ENCODE results near the gene TMEM80. TPM values are rescaled to one million over a fixed set of nuclear protein-coding genes. Genes with fewer than 3 reads are reported as not detected.

Gene TMEM80
- total and polyA plus RNA-seq, 7 donors = 7.9 to 41.5 (median 27.6) TPM

- Histone ChIP-seq H3K36me3 (peaks cover 0 to 3% (median 0%) of the 10 kb centered on the region in 4 donors), H3K27me3 (no peaks in the 10 kb centered on the region), H3K4me1 (peaks cover 0 to 17% (median 10%) of the 10 kb centered on the region in 4 donors), H3K27ac (peak overlapping the region; percentile 28 to 69 (median 63)), H3K4me3 (no peak overlapping the region), H3K9me3 (no peaks in the 10 kb centered on the region)
- intact Hi-C loops (cut with DNase I) = no loop called here
- DNase-seq = no peak
- peak in 1 of 4 donors; percentile 17 for TF ChIP-seq POLR2AphosphoS5 (IDR thresholded peaks at IDR 0.05)
- TF ChIP-seq POLR2A (IDR thresholded peaks at IDR 0.05) = no peak
- no peak for TF ChIP-seq EP300 (IDR thresholded peaks at IDR 0.05)
- WGBS, 2 donors = 86 to 91% methylated on average over 15 of the region's 15 CpGs
These were observed 30.4 kb upstream of the TMEM80 start for GRCh38 chr11:665062-665703.

DNA sequence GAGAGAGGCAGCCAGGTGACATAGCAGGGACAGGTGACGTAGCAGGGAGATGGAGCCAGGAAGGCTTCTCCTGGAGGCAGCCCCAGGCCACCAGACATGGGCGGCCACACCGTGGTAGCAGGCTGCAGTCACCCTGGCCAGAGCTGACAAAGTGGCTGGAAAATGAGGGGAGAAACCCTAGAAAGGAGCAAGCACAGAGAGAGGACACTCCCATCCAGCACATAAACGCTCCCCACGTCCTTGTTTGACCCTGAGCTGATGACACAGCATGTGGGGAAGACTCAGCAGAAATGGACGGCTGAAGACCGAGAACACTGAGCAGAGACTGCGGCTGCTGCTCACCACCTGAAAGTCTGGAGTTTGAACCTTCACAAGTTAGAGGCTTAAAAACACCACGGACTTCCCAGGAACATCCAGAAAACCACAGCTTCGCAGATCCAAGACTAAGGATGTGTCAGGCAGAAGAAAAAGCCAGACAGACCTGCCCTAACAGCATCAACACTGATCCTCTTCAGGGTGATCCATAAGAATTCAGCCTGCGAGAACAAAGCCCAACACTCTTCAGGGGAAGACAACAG, 29.8 kb upstream of the TMEM80 start:
- H3K27ac ChIP-seq = peak overlapping the region; percentile 28 to 69 (median 63)
- intact Hi-C loops (cut with DNase I) = no loop called here
- H3K4me3 ChIP-seq = no peak overlapping the region
- peak; percentile 77 for DNase-seq
- H3K36me3 ChIP-seq = no peaks in the 10 kb centered on the region
- H3K9me3 ChIP-seq = no peaks in the 10 kb centered on the region
- H3K27me3 ChIP-seq = no peaks in the 10 kb centered on the region
- TF ChIP-seq POLR2A (IDR thresholded peaks at IDR 0.05) (no peak), EP300 (IDR thresholded peaks at IDR 0.05) (no peak), CTCF (IDR thresholded peaks at IDR 0.05) (no peak), POLR2AphosphoS5 (IDR thresholded peaks at IDR 0.05) (peak in 2 of 4 donors; percentile 22 to 26)
- peaks cover 0 to 17% (median 10%) of the 10 kb centered on the region in 4 donors for H3K4me1 ChIP-seq
- WGBS, 2 donors = 76 to 79% methylated on average over 11 of the region's 11 CpGs

DNA sequence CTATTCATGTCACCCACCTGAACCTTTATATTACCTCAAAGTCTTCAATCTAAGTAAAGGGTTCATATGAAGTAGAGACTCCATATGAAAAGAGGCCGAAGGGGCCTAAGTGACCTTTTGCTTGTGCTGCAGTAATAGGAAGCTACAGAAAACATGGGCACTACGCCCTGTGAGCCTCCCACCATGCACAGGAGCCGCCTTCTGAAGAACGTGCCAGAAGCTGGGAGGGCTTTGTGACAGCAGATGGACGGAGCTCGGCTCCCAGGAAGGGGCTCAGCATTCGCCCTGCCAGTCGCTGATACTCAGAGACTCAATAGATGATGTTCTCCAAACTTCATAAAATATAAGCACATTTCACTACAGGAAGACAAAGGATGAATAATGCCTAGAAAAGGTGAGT, 21.8 kb upstream of the TMEM80 start:
- 95 to 96% methylated on average over 8 of the region's 8 CpGs for WGBS, 2 donors

GRCh38 chr11:674406-674805, 21.2 kb upstream of the TMEM80 start:
- Histone ChIP-seq H3K27me3 (no peaks in the 10 kb centered on the region), H3K36me3 (peaks cover 0 to 73% (median 24%) of the 10 kb centered on the region in 4 donors), H3K27ac (no peak overlapping the region), H3K9me3 (no peaks in the 10 kb centered on the region), H3K4me1 (no peaks in the 10 kb centered on the region), H3K4me3 (no peak overlapping the region)
- WGBS, 2 donors = 91 to 95% methylated on average over 17 of the region's 17 CpGs
- DNase-seq = no peak
- intact Hi-C loops (cut with DNase I) = no loop called here
- TF ChIP-seq POLR2AphosphoS5 (IDR thresholded peaks at IDR 0.05) = no peak
- TF ChIP-seq POLR2A (IDR thresholded peaks at IDR 0.05) = no peak
- no peak for TF ChIP-seq CTCF (IDR thresholded peaks at IDR 0.05)
- no peak for TF ChIP-seq EP300 (IDR thresholded peaks at IDR 0.05)

More for the DNA sequence above, 21.8 kb upstream of the TMEM80 start:
- Histone ChIP-seq H3K27me3 (no peaks in the 10 kb centered on the region), H3K27ac (no peak overlapping the region), H3K4me3 (no peak overlapping the region), H3K4me1 (no peaks in the 10 kb centered on the region), H3K9me3 (no peaks in the 10 kb centered on the region), H3K36me3 (peaks cover 0 to 68% (median 23%) of the 10 kb centered on the region in 4 donors)
- DNase-seq = no peak
- TF ChIP-seq EP300 (IDR thresholded peaks at IDR 0.05) (no peak), POLR2AphosphoS5 (IDR thresholded peaks at IDR 0.05) (no peak), POLR2A (IDR thresholded peaks at IDR 0.05) (no peak), CTCF (IDR thresholded peaks at IDR 0.05) (no peak)
- intact Hi-C loops (cut with DNase I) = no loop called here

GRCh38 chr11:678297-678696, 17.3 kb upstream of the TMEM80 start:
- Histone ChIP-seq H3K9me3 (no peaks in the 10 kb centered on the region), H3K27me3 (no peaks in the 10 kb centered on the region), H3K4me1 (no peaks in the 10 kb centered on the region), H3K4me3 (no peak overlapping the region), H3K36me3 (peaks cover 0 to 79% (median 24%) of the 10 kb centered on the region in 4 donors), H3K27ac (no peak overlapping the region)
- intact Hi-C loops (cut with DNase I) = no loop called here
- TF ChIP-seq POLR2A (IDR thresholded peaks at IDR 0.05) = no peak
- no peak for TF ChIP-seq EP300 (IDR thresholded peaks at IDR 0.05)
- no peak for TF ChIP-seq CTCF (IDR thresholded peaks at IDR 0.05)
- no peak for TF ChIP-seq POLR2AphosphoS5 (IDR thresholded peaks at IDR 0.05)
- no peak for DNase-seq
- WGBS, 2 donors = 93 to 94% methylated on average over 3 of the region's 3 CpGs
